NCI-H345 treated with DMSO at 0.1 percent for 48 hours (cell line): ENCODE results near the gene KLF11.

ENCODE experiments used
- DNase-seq: peaks from one replicate; lab custom pipeline; 2025; ENCODE audit not compliant: unreplicated experiment; lab: John Stamatoyannopoulos, UW

The KLF11 gene

GRCh38 chr2:10039658-10040410, 3.5 kb upstream of the KLF11 start:
- DNase-seq: no peak

- no peak for DNase-seq
These were observed 1.6 kb upstream of the KLF11 start for GRCh38 chr2:10041711-10042110.

GRCh38 chr2:10042301-10043161, 819 bp upstream of the KLF11 start:
- DNase-seq: no peak

- DNase-seq: peak; percentile 88
These were observed 704 bp downstream of the KLF11 start for GRCh38 chr2:10043906-10044601.

GRCh38 chr2:10045561-10046355, 2.4 kb downstream of the KLF11 start:
- no peak for DNase-seq

GRCh38 chr2:10046931-10047330, 3.6 kb downstream of the KLF11 start:
- DNase-seq: no peak

GRCh38 chr2:10047616-10048500, 4.5 kb downstream of the KLF11 start:
- no peak for DNase-seq

GRCh38 chr2:10048501-10049171, 5.3 kb downstream of the KLF11 start:
- peak; percentile 30 for DNase-seq

- DNase-seq: no peak
These were observed 8.9 kb downstream of the KLF11 start for GRCh38 chr2:10052216-10052615.

- DNase-seq: no peak
These were observed 10.0 kb downstream of the KLF11 start for GRCh38 chr2:10053351-10053750.

- no peak for DNase-seq
These were observed 11.1 kb downstream of the KLF11 start for GRCh38 chr2:10054424-10054823.

GRCh38 chr2:10054976-10055375, 11.6 kb downstream of the KLF11 start:
- no peak for DNase-seq

- DNase-seq: no peak
These were observed 13.1 kb downstream of the KLF11 start for GRCh38 chr2:10056439-10056838.

- DNase-seq: no peak
These were observed 14.1 kb downstream of the KLF11 start for GRCh38 chr2:10057231-10058107.

GRCh38 chr2:10058251-10059015, 15.1 kb downstream of the KLF11 start:
- no peak for DNase-seq

GRCh38 chr2:10059016-10059351, 15.6 kb downstream of the KLF11 start:
- no peak for DNase-seq

- no peak for DNase-seq
These were observed 16.4 kb downstream of the KLF11 start for GRCh38 chr2:10059552-10060335.
